HG03108 (cell line): ENCODE data around the gene MYO1E.
A peak's percentile ranks its signal among the peaks of the same experiment; 100 is the strongest.

Source experiments
- ATAC-seq: cut with Tn5 transposase; IDR thresholded peaks from one replicate; pipeline ENCODE4 v1.9.1; 2021; ENCODE audit warnings: moderate library complexity; ENCODE audit not compliant: unreplicated experiment

The MYO1E gene

DNA sequence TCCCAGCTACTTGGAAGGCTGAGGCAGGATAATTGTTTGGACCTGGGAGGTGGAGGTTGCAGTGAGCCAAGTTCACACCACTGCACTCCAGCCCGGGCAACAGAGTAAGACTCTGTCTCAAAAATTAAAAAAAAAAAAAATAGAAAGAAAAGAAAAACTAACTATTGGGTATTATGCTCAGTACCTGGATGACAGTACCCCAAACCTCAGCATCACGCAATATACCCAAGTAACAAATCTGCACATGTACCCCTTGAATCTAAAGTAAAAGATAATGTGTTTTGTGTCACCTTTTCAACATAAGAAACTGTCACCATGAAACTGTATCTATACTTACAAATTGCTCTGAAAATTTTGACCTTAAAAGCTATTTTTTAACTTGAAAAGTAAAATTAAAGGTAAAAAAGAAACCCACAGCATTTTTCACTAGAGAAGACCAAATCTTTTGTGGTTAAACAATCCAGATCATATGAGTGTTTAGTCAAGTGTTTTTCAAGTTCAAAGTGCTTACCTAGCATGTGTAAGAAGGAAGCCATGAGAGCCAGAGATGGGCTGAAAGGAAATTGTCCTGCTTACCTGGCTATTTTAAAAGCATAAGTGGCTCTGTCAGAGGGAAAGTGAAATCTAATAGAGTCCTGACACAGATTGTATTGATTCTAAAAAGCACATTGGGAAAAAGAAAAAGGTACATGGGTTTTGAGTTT is 50.5 kb downstream of the MYO1E start:
- no peak for ATAC-seq

DNA sequence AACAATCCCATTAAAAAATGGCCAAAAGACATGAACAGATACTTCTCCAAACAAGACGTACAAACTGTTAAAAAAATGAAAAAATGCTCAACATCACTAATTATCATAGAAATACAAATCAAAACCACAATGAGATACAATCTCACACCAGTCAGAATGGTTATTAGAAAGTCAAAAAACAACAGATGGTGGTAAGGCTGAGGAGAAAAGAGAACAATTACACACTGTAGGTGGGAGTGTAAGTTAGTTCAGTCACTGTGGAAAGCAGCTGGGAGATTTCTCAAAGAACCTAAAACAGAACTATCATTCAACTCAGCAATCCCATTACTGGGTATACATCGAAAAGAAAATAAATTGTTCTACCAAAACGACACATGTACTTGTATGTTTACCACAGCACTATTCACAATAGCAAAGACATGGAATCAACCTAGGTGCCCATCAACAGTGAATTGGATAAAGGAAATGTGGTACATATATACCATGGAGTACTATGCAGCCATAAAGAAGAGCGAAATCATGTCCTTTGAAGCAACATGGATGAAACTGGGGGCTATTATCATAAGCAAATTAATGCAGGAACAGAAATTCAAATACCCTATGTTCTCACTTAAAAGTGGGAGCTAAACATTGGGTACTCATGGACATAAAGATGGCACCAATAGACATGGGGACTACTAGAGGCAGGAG is 51.5 kb downstream of the MYO1E start:
- ATAC-seq, result no peak

DNA sequence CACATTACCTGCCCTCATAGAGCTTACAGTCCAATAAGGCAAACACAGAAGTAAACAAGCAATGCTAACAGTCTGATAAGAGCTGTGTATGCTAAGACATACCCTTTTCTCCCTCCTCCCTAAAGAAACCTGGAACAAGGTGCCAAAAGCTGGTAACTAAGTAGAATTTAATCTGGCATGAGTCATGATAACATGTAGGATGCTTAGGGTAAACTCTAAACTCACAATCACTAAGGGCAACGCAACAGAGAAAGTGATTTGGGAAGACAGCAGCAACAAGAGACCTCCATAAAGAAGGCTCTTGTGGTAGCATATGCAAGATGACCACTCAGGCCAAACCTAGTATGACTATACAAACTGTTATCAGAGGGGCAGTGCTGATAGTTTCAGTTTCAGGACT is 55.5 kb downstream of the MYO1E start:
- ATAC-seq, result no peak

DNA sequence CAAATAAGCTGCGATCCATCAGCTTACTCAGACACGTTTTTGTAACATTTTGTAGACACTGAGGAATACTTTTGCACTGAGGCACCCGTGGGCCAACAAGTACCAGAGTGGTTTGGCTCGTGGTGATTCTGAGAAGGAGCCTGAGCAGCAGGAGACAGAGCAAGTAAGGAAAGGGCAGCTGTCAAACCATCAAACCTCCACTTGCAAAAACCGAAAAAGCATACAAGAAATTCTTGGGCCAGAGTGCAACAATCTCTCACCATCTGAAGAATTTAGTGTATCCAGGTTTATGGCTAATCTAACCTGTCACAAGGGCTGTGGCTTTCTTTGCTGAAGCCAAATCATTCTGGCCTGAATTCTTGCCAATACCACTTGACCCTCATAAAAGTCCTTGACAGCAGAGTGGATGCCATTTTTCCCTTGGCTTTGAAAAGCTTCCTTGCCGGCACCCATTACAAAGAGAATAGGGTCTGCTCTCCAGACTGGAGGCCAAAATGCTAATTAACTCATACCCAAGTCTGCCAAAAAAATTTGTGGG is 56.7 kb downstream of the MYO1E start:
- ATAC-seq, result no peak

DNA sequence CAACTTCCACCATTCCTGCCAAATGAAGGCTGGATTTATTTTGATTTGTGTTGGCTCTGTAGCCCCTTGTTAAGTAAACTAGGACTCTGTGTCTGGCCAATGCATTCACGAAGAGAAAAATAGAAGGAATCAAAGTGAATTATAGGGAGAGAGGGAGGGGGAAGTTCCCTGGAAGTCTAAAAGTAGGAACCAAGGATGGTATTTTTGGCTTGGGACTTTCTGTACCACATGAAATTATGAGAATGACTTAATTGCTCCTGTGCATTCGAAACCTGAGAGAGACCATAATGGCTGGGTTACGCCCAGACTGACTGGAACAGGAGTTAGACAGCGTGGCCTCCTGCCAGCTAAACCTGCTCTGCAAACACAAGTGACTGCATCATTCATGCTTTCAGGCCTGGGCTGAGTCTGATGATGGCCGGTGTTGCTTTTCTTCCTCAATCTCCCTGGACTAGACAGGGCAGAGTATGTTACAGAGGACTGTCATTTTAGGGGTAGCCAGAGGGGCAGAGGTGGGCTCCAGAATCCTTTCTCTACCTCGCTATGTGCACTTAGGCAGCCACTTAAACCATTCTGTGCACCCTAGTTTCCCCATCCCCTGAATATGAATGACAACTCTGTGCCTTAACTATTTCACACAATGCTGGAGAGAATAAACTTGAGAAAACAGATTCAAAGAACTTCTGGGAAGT is 58.9 kb downstream of the MYO1E start:
- peak; percentile 62 for ATAC-seq

DNA sequence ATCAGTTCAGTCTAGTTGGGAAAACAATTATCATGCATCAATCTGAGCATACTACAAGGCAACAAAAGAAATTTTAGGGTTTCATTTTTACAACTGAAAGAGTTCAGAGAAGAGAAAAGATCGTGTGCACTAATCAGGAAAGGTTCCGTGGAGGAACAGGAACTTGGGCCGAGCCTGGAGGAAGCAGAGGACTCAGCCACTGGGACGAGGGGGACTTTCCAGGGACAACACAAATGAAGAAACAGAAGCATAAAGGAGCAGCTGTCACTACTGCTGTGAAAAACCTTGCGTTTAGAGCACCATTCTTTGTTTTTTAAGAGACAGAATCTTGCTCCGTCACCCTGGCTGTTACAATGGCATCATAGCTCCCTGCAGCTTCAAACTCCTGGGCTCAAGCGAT is 60.5 kb downstream of the MYO1E start:
- ATAC-seq, result no peak

DNA sequence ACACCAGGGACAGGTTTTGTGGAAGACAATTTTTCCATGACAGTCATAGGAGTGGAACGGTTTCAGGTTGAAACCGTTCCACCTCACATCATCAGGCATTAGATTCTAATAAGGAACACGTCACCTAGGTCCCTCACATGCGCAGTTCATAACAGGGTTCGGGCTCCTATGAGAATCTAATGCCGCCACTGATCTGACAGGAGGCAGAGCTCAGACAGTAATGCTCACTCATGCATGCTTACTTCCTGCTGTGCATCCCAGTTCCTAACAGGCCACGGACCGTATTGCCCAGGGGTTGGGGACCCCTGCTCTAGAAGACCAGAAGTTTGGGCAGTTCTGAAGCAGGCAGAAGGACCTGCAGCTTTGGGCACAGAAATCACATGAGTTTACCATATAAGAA is 61.5 kb downstream of the MYO1E start:
- ATAC-seq, result no peak

DNA sequence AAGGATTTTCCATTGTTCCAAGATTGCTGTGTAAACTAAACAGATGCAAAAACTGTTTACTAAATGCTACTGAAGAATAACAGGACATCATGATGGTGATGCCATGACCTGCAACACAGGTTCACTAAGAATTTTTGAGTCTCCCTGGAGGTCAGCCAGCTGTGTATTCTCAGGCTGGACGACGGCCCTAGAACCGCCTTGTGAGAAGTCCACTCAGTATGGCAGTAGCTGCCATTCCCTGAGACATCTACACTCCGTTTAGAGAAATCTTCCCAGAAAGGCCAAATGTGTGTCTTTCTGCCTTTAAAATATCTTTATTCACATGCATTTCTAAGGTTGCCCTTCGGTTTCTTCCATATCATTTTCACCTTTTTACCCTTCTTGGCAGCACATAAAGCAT is 63.3 kb downstream of the MYO1E start:
- no peak for ATAC-seq

DNA sequence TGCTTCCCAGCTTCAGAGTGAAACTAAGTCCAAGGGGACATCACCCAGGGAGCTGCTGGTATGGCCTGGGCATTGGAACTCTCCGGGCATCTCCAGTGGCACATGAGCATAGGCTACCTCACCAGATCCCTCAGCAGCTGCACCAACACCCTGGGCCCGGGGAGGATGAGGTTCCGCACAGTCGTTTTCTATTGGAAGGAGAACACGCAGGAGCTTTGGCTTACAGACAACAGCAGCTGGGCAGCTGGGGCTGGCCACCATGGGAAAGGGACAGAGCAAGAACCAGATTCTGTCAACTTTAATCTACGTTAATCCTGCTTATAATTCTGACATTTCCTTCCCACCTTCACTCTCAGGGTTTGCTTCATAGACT is 65.5 kb downstream of the MYO1E start:
- no peak for ATAC-seq

DNA sequence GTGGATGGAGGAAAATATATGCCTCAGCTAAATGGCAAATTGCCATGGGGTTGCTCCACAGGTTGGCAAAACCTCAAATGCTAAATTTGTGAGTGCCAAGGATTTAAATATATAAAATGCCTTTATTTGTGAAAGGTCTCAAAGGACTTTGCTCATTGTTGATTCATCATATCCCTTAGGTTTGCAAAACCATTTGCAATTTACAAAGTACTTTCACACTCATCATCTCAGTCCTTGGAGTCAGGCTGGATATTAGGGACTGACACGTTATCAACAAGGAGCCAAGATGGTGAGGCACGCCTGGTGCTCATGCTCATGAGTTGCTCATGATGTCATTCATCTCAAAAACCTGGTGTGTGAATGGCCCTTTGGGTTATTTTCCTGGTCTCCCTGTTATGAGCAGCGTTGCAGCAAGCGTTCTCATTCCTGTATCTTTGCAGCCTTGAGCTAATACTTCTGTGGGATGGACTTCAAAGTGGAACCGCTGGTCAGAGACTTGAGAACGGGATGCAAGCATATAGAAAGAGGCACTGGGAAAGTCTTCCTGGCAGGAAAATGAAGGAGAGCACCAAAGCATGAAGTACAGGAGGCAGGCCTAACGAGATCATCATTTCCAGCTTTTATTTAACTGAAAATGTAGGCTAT is 66.0 kb downstream of the MYO1E start:
- no peak for ATAC-seq

DNA sequence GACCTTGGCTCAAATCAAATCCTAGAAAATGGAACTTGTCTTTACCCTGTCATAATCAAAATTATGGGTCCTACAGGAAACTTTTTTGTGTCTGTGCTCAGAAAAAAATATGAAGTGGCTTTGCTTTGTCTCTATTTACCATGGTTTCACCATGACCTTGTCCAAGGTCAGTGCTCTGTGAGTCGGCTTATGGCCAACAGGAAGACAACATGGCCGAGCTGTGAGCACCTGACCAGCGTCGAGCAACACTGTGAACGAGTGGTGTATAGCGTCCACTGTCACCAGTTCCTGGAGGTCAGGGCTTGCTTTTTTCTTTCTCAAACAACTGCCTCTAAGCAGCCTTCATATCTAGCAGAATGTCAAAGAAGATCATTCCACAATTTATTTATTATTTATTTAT is 67.9 kb downstream of the MYO1E start:
- no peak for ATAC-seq

DNA sequence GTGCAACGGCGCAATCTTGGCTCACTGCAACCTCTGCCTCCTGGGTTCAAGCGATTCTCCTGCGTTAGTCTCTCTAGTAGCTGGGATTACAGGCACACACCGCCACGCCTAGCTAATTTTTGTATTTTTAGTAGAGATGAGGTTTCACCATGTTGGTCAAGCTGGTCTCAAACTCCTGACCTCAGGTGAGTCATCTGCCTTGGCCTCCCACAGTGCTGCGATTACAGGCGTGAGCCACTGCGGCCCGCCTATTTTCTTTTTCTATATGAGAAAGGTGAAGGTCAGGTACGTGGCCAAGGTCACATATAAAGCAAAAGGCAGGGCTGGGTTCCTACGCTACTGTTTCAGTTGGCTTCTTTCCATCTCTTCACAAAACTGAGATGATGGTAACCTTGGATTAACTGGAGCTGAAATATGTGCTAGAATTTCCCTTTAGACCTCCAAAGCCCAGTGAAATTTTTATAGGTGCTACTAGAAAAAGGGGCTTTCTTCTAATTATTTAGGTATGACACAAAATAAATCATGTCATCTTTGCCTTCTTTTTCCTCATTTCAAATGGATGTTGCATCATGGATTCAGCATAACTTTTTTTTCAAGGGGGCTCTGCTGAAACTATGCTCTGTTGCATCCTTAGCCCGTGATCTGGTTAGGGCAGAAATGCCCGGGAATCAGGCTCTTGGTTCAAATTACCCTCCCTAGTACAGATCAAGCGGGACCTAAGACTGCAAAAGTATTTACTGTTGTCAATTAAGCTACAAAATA is 68.5 kb downstream of the MYO1E start:
- ATAC-seq, result peak; percentile 30

DNA sequence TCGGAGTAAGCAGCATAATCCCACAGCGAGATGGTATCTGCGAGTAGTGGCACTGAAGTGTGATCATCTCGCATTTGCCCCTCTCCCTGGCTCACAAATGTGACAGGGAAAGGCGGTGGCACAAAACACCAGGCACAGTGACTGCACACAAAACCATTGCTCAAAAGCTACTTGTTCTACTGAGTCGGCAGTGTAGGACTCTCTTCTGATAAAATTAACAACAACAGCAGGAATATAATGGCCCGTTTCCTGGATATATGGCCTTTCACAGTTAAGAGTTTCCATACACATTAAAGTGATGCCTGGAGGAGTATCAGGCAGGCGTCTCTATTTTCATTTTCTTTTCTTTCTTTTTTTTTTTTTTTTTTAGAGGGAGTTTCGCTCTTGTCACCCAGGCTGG is 69.0 kb downstream of the MYO1E start:
- ATAC-seq, result peak; percentile 2

DNA sequence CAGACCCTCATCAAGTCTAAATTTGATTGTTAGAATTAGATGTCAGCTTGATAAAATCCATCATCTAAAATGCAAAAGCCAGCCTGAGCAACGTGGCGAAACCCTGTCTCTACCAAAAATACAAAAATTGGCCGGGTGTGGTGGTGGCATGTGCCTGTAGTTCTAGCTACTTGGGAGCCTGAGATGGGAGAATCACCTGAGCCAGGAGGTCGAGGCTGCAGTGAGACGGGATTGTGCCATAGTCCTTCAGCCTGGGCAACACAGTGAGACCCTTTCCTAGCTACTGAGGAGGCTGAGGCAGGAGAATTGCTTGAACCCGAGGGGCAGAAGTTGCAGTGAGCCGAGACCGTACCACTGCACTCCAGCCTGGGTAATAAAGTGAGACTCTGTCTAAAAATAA is 69.5 kb downstream of the MYO1E start:
- ATAC-seq, result no peak

DNA sequence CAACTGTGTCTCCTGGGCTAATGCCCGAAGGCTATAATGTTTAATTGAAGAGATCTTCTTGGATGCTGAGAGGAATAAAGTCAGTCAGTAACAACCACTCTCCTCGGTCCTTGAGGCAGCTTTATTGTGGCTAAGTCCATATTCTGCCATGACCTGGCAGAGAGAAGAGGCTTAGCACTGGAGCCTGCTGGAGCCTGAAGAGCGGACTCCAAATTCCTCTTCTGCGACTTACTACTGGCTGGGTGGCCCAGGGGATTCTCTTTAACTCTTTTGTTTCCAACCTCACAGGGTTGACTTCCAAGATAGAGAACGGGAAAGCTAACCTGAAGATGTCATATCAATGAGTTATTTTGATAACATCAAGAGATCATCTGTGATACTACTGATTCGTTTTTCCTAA is 71.1 kb downstream of the MYO1E start:
- no peak for ATAC-seq

DNA sequence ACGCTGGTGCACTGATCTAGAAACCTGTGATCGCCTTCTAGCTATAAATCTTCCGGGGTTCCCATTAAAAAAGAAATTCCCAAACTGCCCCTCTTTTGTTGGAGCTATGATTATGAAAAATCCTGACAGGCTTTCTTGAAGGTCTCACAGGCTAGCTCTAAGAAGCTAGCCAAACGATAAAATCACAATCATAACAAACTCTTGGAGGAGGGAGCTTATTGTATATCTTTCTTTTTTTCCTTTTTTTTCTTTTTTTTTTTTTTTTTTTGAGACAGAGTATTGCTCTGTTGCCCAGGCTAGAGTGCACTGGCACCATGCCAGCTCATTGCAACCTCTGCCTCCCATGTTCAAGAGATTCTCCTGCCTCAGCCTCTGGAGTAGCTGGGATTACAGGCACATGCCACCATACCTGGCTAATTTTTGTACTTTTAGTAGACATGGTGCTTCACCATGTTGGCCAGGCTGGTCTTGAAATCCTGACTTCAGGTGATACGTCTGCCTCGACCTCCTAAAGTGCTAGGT is 72.0 kb downstream of the MYO1E start:
- ATAC-seq, result no peak

DNA sequence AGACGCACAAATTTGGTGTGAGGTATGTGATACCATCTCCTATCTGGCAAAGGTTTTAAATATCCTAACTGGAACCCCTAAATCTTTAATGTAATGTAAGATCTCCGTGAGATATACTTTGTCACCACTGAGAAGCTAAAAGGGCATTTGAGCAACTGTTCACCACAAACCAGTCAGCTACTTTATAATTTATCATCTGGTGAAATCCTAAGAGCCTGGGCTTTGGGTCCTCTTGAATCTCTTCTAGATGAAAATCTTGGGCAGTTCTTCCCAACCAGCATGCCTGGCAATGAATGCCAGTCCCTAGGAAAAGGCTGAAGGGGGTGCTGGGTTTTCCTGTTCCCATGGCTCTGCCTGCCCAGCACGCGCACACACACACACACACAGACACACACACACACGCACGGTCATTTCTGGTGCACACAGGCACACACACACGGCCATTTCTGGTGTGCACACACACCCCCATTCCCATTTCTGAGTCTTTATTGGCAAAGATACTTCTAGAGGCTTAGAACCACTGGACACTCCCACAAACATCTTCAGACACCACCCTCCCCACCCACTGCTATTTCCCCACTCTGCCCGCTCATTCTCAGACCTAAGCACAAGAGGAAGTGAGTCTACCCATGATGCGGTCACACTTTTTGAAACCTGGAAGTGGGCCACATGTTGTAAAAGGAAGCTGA is 72.6 kb downstream of the MYO1E start:
- peak; percentile 52 for ATAC-seq

DNA sequence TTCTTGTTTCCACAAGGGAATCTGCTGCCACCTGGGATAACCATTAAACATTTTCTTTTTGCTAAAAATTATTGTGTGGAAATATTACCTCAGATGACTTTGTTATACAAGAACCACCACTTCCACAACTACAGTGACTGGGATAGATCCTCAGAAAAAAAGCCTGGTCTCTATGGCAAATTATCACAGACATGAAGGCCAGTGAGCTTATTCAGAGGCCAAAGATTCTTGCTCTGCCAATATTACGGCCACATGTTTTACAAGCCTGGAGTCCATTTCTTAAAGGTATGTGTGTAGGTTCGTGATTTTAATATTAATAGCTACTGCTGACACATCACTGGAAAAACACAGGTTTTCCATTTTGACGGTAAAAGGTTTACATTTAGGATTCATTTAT is 73.8 kb downstream of the MYO1E start:
- no peak for ATAC-seq

DNA sequence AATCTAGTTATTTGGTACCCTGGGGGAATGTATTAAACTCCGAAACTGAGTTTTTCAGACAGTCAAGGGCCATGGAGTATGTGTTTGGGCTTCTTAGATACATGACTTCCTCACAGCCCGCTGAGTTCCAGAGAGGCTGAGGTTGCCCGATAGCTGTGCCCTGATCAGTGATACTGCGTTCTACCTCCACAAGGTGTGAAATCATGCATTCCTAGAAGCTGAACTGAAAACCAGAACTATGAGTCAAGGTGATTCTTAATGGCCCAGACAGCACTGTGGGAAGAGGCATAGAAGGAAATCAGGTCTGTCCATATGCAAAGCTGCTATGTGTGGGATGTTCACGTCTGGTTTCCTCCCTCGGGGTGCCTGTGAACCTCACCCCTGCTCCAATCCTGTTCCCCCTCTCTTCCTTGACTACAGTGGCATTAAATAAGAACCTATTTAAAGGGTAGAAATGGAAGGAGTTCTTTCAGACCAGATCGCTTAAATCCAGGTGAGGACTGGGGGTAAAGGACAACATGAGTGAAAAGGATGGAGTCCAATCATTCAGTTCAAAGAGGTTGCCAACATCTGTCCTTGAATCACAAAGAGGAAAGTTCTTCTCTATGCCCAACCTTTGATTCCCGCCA is 74.3 kb downstream of the MYO1E start:
- peak; percentile 61 for ATAC-seq
